Left lobe of liver (tissue), 2 donors: ENCODE data around the gene DHX30. TPM values are rescaled to one million over a fixed set of nuclear protein-coding genes. Genes with fewer than 3 reads are reported as not detected.
"Not testable (repeated sequence)": the region's sequence is repeated elsewhere in the genome, so short reads cannot be mapped to it uniquely, and the experiment has no call there.

ENCODE experiments used
- ATAC-seq: fragments of 200-7000 bp; cut with Tn5 transposase; one replicate; pipeline ENCODE4 v1.9.1; 2020; ENCODE audit warnings: mild to moderate bottlenecking, moderate library complexity
- DNase-seq: peaks from one replicate; pipeline ENCODE4 v3.0.0-alpha.2; 2020; ENCODE audit warnings: low spot score
- total RNA-seq: library from RNA; stranded (reverse); gene quantifications from one replicate; pipeline ENCODE4 v1.2.1, GENCODE V29; 2021
- donor health status: DM: no; HTN: no; CAD: no; lungs with moderate emphysema.
- donor health status: DM: no; HTN: yes; CAD: no.

The DHX30 gene
- total RNA-seq, 1 donor from 2014 or later = 27.8 TPM

- ATAC-seq (no peak), DNase-seq (no peak)
Measured at GRCh38 chr3:47799733-47800132, 3.2 kb upstream of the DHX30 start.

- ATAC-seq = no peak
Measured at GRCh38 chr3:47803480-47804025, 615 bp downstream of the DHX30 start.

GRCh38 chr3:47804577-47804976 lies 1.6 kb downstream of the DHX30 start:
- ATAC-seq (no peak), DNase-seq (no peak)

More at GRCh38 chr3:47803480-47804025, 615 bp downstream of the DHX30 start:
- DNase-seq = no peak

- no peak for DNase-seq
- ATAC-seq = no peak
Measured at GRCh38 chr3:47813551-47814177, 10.7 kb downstream of the DHX30 start.

DNA sequence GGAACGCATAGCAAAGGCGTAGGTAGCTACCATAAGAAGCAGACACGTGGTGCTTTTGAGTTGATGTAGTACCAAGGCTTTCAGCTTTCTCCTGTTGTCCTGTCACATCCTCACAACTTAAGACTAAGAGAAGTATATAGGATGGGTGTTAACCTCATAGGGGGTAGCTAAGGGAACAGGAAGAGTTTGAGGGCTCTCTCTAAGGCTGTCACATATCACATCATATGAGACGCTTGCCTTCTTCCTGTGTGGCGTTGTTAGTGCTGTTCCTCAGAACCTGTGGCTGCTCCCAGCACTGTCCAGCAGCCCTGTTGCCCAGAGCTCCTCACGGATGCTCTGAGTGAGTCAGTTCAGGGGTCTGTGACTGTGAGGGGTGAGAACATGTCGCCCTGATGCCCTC lies 14.7 kb downstream of the DHX30 start:
- ATAC-seq = no peak

DNA sequence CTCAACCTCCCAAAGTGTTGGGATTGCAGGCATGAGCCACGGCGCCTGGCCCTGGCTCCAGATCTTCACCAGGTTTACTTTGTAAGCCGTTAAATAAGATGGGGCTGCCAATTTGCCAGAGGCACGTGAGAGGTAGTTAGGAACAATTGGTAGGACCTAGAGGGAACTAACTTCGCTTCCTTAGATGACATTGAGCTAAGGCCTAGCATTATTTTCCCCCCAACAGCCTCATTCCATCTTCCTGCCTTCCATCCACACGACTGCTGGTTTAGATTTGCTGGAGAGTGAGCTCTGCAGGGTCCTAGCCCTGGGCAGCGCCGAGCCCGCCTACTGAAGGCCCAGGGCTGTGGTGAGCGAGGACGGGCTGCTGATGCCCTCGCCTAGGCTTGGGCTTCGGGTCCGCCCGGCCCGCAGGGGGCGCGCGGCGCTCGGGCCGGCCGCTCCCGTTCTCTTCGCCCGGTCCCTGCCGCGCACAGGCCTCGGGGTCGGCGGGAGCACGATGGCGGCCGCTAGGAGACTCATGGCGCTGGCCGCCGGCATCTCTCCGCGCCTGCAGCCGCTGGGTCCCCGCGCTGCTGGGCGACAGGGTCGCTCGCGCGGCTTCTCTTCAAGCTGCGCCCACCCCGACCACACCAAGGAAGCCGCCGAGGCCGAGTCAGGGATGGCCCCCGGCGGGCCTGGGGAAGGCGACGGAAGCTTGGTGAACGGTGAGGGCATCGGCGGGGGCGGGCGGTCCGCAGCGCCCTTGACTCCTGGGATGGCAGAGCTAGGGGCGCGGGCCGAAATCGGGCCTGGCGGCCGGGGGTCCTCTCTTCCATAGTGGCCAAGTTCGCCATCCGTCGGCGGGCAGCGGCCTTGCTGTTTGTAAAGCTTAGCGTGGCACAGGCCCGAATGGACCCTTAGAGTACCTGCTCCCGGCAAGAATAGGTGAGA lies 21.9 kb downstream of the DHX30 start:
- DNase-seq (peak; percentile 85), ATAC-seq (peak; percentile 99)

More for the DNA sequence above, 14.7 kb downstream of the DHX30 start:
- DNase-seq = no peak

DNA sequence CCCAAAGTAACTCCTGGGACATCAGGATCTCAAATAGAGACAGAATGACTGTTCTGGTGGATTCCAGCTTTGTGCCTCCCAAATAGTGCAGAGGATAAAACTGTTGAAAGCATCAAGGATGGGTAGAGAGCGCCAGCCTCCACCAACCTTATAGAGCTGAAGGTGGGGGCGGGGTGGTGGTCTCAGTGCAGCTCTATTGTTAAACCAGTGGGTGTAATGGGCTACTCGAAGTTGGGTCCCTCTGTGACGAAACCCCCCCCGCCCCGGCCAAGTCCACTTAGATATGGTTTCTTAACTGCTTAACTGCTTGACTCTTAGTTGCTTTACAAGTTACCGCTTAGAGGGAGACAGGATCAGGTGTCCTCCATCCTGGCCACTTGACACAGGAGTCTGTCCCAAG lies 22.7 kb downstream of the DHX30 start:
- no peak for DNase-seq
- ATAC-seq = no peak

DNA sequence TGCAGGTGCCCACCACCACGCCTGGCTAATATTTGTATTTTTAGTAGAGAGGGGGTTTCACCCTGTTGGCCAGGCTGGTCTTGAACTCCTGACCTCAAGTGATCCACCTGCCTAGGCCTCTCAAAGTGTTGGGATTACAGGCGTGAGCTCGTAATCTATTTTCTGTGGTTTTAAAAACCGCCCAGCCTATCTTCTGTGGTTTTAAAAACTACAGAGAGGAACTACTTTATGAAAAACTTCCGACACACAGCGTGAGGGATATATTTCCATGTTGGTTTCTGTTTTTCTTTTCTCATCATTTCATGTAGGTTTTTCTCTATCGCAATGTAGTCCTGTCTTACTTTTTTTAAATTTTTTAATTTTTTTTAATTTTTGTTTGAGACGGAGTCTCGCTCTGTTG lies 26.5 kb downstream of the DHX30 start:
- DNase-seq, ATAC-seq: not testable (repeated sequence)

DNA sequence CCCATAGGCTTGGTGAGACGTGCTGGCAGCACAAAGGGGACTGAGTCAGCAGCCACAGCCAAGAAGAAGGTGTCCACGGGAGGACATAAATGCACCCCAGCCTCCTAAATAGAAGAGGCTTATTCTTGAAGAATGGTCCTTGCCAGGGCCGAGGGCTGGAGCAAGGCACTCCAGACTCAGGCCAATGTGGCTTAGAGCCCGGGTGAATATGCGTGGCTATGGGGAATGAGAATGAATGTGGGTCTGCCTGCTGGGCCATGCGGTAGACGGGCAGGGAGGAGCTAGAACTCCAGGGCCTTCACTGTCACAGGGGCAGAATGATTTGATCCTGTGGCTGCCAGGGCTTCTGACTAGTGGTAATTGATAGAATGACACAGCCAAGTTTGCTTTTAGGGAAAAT lies 34.0 kb downstream of the DHX30 start:
- DNase-seq = no peak
- ATAC-seq = no peak

DNA sequence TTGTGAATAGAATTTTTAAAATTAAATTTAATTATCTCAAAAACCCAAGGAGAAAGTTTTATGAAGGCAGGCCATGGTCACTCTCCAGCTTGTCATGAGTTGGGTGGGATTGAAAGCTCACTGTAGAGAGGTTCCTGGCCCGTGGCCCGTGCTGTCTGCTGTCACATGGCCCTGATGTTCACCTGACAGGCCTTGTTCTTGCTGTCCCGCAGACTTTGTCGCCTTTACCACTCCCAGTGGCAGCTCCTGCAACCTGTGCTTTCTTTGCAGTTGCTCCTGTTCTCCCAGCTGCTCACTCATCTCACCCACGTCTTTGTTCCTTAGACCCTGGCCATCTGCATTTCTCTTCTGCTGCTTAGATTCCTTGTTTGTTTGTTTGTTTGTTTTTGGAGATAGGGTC lies 35.6 kb downstream of the DHX30 start:
- ATAC-seq (no peak), DNase-seq (no peak)

DNA sequence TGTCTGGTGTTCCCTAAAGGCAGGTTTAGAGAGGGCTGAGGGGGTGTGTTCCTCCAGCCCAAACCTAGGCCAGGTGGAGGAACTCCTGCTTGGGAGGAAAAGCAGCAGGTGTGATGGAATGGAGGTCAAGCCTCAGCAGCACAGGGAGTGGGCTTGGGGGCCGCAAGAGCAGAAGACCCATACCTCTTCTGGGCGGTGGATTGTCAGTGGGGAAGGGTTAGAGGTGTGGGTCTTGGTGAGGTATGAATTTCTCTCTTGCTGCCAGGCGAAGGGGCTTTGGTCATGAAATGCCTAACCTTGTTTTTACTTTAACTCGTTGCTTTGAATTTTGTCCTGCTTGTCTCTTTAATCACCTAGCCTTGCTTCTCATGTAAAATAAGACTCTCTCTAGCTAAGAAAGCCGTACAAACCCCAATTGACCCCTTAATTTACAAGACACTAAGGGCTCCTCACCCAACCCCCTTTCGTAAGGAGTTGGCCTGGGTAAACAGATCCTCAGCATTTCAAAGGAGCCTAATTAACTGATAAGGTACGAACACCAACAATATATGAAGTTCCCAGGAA lies 38.9 kb downstream of the DHX30 start:
- DNase-seq (no peak), ATAC-seq (no peak)

- DNase-seq (no peak), ATAC-seq (no peak)
Measured at GRCh38 chr3:47846186-47846879, 43.4 kb downstream of the DHX30 start.

GRCh38 chr3:47846880-47847248 lies 43.9 kb downstream of the DHX30 start:
- ATAC-seq = no peak
- no peak for DNase-seq

- DNase-seq = no peak
- ATAC-seq = no peak
Measured at GRCh38 chr3:47847260-47847659, 44.3 kb downstream of the DHX30 start.

- ATAC-seq (no peak), DNase-seq (no peak)
Measured at GRCh38 chr3:47847801-47848518, 45.0 kb downstream of the DHX30 start.

GRCh38 chr3:47848599-47849117 lies 45.7 kb downstream of the DHX30 start:
- peak; percentile 3 for ATAC-seq
- DNase-seq = no peak

- ATAC-seq = peak; percentile 3
- no peak for DNase-seq
Measured at GRCh38 chr3:47849186-47849698, 46.3 kb downstream of the DHX30 start.

DNA sequence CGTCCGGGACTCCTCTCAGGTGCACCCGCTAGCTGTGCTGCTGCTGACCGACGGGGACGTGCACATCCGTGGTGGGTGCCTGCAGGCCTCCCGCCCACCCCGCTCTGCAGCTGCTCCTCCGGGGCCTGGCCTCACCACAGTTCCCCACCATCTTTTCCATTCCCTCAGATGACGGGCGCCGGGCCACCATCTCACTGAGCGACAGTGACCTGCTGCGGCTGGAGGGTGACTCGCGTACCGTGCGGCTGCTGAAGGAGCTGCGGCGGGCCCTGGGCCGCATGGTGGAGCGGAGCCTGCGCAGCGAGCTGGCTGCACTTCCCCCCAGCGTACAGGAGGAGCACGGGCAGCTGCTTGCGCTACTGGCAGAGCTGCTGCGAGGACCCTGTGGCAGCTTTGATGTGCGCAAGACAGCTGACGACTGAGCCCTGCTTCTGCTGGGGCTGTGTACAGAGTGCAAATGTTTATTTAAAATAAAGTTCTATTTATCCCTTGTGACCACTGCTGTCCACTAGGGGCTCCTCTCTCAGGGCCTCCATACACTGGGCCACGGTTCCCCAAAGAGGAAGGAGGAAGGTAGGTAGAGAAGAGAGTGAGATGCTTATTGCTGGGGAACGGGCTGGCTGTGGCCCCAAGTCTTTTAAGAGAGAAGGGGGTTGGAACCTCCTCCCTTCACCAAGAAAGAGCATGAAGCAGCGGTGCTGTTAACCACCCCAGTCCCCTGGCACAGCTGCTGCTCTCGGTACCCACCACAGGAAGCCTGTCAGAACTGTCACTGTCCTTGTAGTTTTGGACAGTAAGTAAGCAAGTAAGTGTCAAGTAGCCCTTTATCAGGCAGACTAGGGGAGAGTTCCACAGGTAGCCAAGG lies 47.0 kb downstream of the DHX30 start:
- ATAC-seq (peak; percentile 38), DNase-seq (no peak)
